ENCODE measurements around the gene PPAT.
A peak's percentile ranks its signal among the peaks of the same experiment; 100 is the strongest.
"Not testable (repeated sequence)": the region's sequence is repeated elsewhere in the genome, so short reads cannot be mapped to it uniquely, and the experiment has no call there.

The PPAT gene
- 17.0 to 123 (median 34.8) reads per million in 3 experiments for total RNA-seq

- DNase-seq = peak; percentile 99
Observed at GRCh38 chr4:56435140-56435926, at the start of gene PPAT. Gene PPAT (minus strand): TSS chr4:56435615. CDS start chr4:56435477, 138 bp downstream.

- DNase-seq = no peak
Observed at GRCh38 chr4:56480691-56481090, 45.3 kb upstream of the PPAT start.

GRCh38 chr4:56477192-56477702, 41.8 kb upstream of the PPAT start:
- DNase-seq = no peak

GRCh38 chr4:56475917-56476316, 40.5 kb upstream of the PPAT start:
- DNase-seq = no peak

- DNase-seq = no peak
Observed at GRCh38 chr4:56469489-56470210, 34.2 kb upstream of the PPAT start.

- DNase-seq = no peak
Observed at GRCh38 chr4:56468097-56468422, 32.6 kb upstream of the PPAT start.

- peak; percentile 90 for DNase-seq
Observed at GRCh38 chr4:56467284-56468096, 32.1 kb upstream of the PPAT start, which contains the start of gene SRP72. Gene SRP72 (plus strand): TSS chr4:56467617. CDS start chr4:56467636, 19 bp downstream.

- DNase-seq = no peak
Observed at GRCh38 chr4:56466910-56467283, 31.5 kb upstream of the PPAT start.

- peak; percentile 2 for DNase-seq
Observed at GRCh38 chr4:56466296-56466761, 30.9 kb upstream of the PPAT start.

GRCh38 chr4:56465599-56466295, 30.3 kb upstream of the PPAT start:
- no peak for DNase-seq

GRCh38 chr4:56464581-56464980, 29.2 kb upstream of the PPAT start:
- DNase-seq = no peak

- DNase-seq = no peak
Observed at GRCh38 chr4:56463711-56464110, 28.3 kb upstream of the PPAT start.

- no peak for DNase-seq
Observed at GRCh38 chr4:56462157-56462556, 26.7 kb upstream of the PPAT start.

- DNase-seq = no peak
Observed at GRCh38 chr4:56460085-56460484, 24.7 kb upstream of the PPAT start.

GRCh38 chr4:56450342-56450741, 14.9 kb upstream of the PPAT start:
- DNase-seq = no peak

GRCh38 chr4:56449475-56449874, 14.1 kb upstream of the PPAT start:
- not testable (repeated sequence) for DNase-seq

GRCh38 chr4:56448301-56448700, 12.9 kb upstream of the PPAT start:
- DNase-seq = no peak

GRCh38 chr4:56445699-56446098, 10.3 kb upstream of the PPAT start:
- no peak for DNase-seq

- DNase-seq = no peak
Observed at GRCh38 chr4:56444719-56445118, 9.3 kb upstream of the PPAT start.

- DNase-seq = no peak
Observed at GRCh38 chr4:56440983-56441382, 5.6 kb upstream of the PPAT start.

GRCh38 chr4:56438766-56439165, 3.4 kb upstream of the PPAT start:
- DNase-seq = no peak

- DNase-seq = no peak
Observed at GRCh38 chr4:56434599-56435139, 746 bp downstream of the PPAT start.

All from central memory CD4-positive, alpha-beta T cell (primary cell).